Astrocyte (in vitro differentiated cells and primary cell): Measurements from ENCODE around the gene POLG.

ENCODE experiments used
- CTCF ChIP-seq: IDR thresholded peaks from 2 replicates; pipeline ENCODE4 v1.5.1; 2011; ENCODE audit warnings: low read depth, mild to moderate bottlenecking, inconsistent platforms, low read length, moderate library complexity; ENCODE audit not compliant: insufficient read depth
- EZH2 ChIP-seq: IDR thresholded peaks from 2 replicates; pipeline ENCODE4 v1.6.1; 2012; ENCODE audit warnings: mild to moderate bottlenecking, low read length, inconsistent platforms; ENCODE audit not compliant: insufficient read depth

GRCh38 chr15:89372069-89372935 lies 37.7 kb upstream of the POLG start:
- TF ChIP-seq CTCF (no peak), EZH2 (no peak)
